Heart right ventricle (tissue), 16 donors: ENCODE results near the gene C11orf86. TPM values are rescaled to one million over a fixed set of nuclear protein-coding genes. Genes with fewer than 3 reads are reported as not detected.
"Not testable (repeated sequence)": the region's sequence is repeated elsewhere in the genome, so short reads cannot be mapped to it uniquely, and the experiment has no call there.

Source experiments
- ATAC-seq, 8 donors: fragments of 200-7000 bp; cut with Tn5 transposase; one replicate each; pipeline ENCODE4 v1.9.1; 2020; ENCODE audit warnings: mild to moderate bottlenecking in 8 of 8, moderate library complexity in 8 of 8, moderate number of reproducible peaks in 1 of 8
- DNase-seq, 2 donors: peaks; one replicate each; pipeline ENCODE4 v3.0.0-alpha.2; 2020
- H3K27ac ChIP-seq, 10 donors: fragments of 200-600 bp; sonication (generic) in 2 of 10; one replicate each; pipeline versions ENCODE4 v1.5.0 to v1.8.0; 2020 to 2022; ENCODE audit warnings: mild to moderate bottlenecking in 3 of 10
- H3K27me3 ChIP-seq, 7 donors: fragments of 200-600 bp; one replicate each; pipeline ENCODE4 v1.8.0; 2021 to 2022; ENCODE audit warnings: mild to moderate bottlenecking in 2 of 7
- H3K36me3 ChIP-seq, 9 donors: fragments of 200-600 bp; sonication (generic) in 1 of 9; one replicate each; pipeline versions ENCODE4 v1.5.0 to v1.8.0; 2020 to 2022; ENCODE audit warnings: mild to moderate bottlenecking in 2 of 9
- H3K4me1 ChIP-seq, 9 donors: fragments of 200-600 bp; sonication (generic) in 1 of 9; one replicate each; pipeline versions ENCODE4 v1.5.0 to v1.8.0; 2020 to 2022; ENCODE audit warnings: mild to moderate bottlenecking in 4 of 9
- H3K4me3 ChIP-seq, 10 donors: fragments of 200-600 bp; sonication (generic) in 2 of 10; one replicate each; pipeline versions ENCODE4 v1.5.0 to v1.8.0; 2020 to 2022; ENCODE audit warnings: mild to moderate bottlenecking in 7 of 10, moderate library complexity in 2 of 10
- H3K9me3 ChIP-seq, 11 donors: fragments of 200-600 bp in 10 of 11; sonication (generic) in 2 of 11; one replicate each; pipeline versions ENCODE4 v1.5.0 to v1.8.0; 2013 to 2022; ENCODE audit warnings: mild to moderate bottlenecking in 2 of 11, control low read depth in 1 of 11, moderate library complexity in 1 of 11
- WGBS, 2 donors: extraction: QIAGEN DNeasy Blood & Tissue Kit; methylation state at CpG; one replicate each; pipeline ENCODE4 v1.1.7; 2013; ENCODE audit warnings: inconsistent platforms in 1 of 2; 5-methylcytosine and 5-hydroxymethylcytosine counted together
- intact Hi-C, 10 donors: fragments of 100-400 bp; cut with DNase I; formaldehyde crosslinking; loops; one replicate each; pipeline versions ENCODE4 v1.11.1 to v1.14.2; 2022
- polyA plus RNA-seq, 2 donors: library from polyadenylated mRNA; stranded (reverse); fragments of 200-250 nt; gene quantifications; one replicate each; pipeline ENCODE4 v1.2.3, GENCODE V29; 2013
- total RNA-seq, 10 donors: library from RNA; stranded (reverse); fragmentation: NEBNext Ultra II Directional in 3 of 10; extraction: Animal tissue kit (Norgen Biotek cat#: 25700) in 3 of 10; gene quantifications; one replicate each; pipeline versions ENCODE4 v1.2.1 to v1.2.4, GENCODE V29; 2021 to 2023
- TF ChIP-seq, protein P1 (sequence below), 9 donors: fragments of 200-600 bp; sonication (generic) in 2 of 9; IDR thresholded peaks; one replicate each; pipeline versions ENCODE4 v1.5.0 to v1.8.0; 2021 to 2022; ENCODE audit warnings: antibody characterized with exemption in 9 of 9, mild to moderate bottlenecking in 5 of 9, moderate library complexity in 1 of 9
- donor health status: Arrhythmogenic right ventricular cardiomyopathy.
- donor health status: ischemic (EF 13 %, LVEDD 7.1; RV severe dilation, severe dysfunction).
- donor health status: healthy with polysubstance abuse.
- donor health status: DM: no; HTN: yes; CAD: no.
- donor health status: DM: no; HTN: no; CAD: no.
- donor health status: ischemic (EF 25% LVEDD 6.9; RV normal size, moderate dysfunction).
- donor health status: ischemic (EF 25% LVEDD 5.7; RV mildly dilated, moderate dysfunction).
- donor health status: healthy.
- donor health status: DM: yes; HTN: yes; CAD: no.
- donor health status: Ischemic cardiomyopathy.
- donor health status: ischemic (EF 35%, LVEDD 5.7; RV mildly dilated, moderate dysfunction).
- donor health status: nonischemic (EF 11% LVEDD 7.7; RV severe dilation, severe dysfunction).
- donor health status: DM: yes; HTN: yes; CAD: no.
- donor health status: PGD.
- donor health status: ischemic (EF 29% LVEDD 5.4; RV normal size, mild dysfunction).
- donor health status: nonischemic (EF 23%, LVEDD 6.1; RV moderate dilation, normal function).

The C11orf86 gene
- total and polyA plus RNA-seq, 12 donors, result not detected

- Histone ChIP-seq H3K27me3 (no peaks in the 10 kb centered on the region), H3K9me3 (no peaks in the 10 kb centered on the region), H3K4me1 (peaks cover 0 to 30% (median 13%) of the 10 kb centered on the region in 9 donors), H3K4me3 (no peak overlapping the region), H3K27ac (peak overlapping the region in 3 of 10 donors; percentile 25 to 77 (median 76)), H3K36me3 (no peaks in the 10 kb centered on the region)
- intact Hi-C loops, result loop anchor here in 1 of 10 donors (5.0 kb wide), 1 partner anchor 99 kb away; the partner anchor contains the start of gene LRFN4
- ATAC-seq, result no peak
- no peak for DNase-seq
- TF ChIP-seq, protein P1, sequence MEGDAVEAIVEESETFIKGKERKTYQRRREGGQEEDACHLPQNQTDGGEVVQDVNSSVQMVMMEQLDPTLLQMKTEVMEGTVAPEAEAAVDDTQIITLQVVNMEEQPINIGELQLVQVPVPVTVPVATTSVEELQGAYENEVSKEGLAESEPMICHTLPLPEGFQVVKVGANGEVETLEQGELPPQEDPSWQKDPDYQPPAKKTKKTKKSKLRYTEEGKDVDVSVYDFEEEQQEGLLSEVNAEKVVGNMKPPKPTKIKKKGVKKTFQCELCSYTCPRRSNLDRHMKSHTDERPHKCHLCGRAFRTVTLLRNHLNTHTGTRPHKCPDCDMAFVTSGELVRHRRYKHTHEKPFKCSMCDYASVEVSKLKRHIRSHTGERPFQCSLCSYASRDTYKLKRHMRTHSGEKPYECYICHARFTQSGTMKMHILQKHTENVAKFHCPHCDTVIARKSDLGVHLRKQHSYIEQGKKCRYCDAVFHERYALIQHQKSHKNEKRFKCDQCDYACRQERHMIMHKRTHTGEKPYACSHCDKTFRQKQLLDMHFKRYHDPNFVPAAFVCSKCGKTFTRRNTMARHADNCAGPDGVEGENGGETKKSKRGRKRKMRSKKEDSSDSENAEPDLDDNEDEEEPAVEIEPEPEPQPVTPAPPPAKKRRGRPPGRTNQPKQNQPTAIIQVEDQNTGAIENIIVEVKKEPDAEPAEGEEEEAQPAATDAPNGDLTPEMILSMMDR (IDR thresholded peaks at IDR 0.05), result no peak
- WGBS, 2 donors, result 78 to 79% methylated on average over 7 of the region's 7 CpGs
These were observed 18.3 kb upstream of the C11orf86 start for GRCh38 chr11:66956689-66957290.

DNA sequence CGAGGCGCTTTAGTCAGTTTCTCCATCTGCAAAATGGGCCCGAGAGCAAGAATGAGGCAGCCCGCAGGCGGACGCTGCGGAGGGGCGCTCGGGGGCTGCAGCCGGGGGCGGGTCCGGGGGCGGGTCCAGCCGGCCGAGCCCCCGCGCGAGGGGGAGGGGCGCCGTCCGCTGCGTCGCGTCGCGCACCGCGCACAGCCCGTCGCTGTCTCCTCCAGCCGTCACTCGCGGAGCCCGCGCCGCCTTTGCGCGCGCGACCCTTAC, 17.2 kb upstream of the C11orf86 start:
- Histone ChIP-seq H3K27ac (peak overlapping the region in 9 of 10 donors; percentile 68 to 90 (median 77)), H3K9me3 (no peaks in the 10 kb centered on the region), H3K4me1 (peaks cover 0 to 31% (median 13%) of the 10 kb centered on the region in 9 donors), H3K4me3 (peak overlapping the region; percentile 9 to 87 (median 64)), H3K36me3 (no peaks in the 10 kb centered on the region), H3K27me3 (no peaks in the 10 kb centered on the region)
- WGBS, 2 donors, result 0 to 1% methylated on average over 29 to 38 of the region's 40 CpGs
- intact Hi-C loops, result loop anchor here in 2 of 10 donors (2.0 to 5.0 kb wide), 2 partner anchors 101 kb away; partner anchors contain the start of gene LRFN4 (in 2 of the 2)
- peak in 7 of 8 donors; percentile 2 to 67 (median 34) for ATAC-seq
- TF ChIP-seq, protein P1 (IDR thresholded peaks at IDR 0.05), result no peak
- DNase-seq, result no peak

- Histone ChIP-seq H3K27me3 (no peaks in the 10 kb centered on the region), H3K4me1 (peaks cover 0 to 31% (median 13%) of the 10 kb centered on the region in 9 donors), H3K27ac (peak within 1 kb of the TSS in 9 of 10 donors; percentile 68 to 90 (median 77)), H3K9me3 (no peaks in the 10 kb centered on the region), H3K4me3 (peak within 1 kb of the TSS; percentile 9 to 87 (median 64)), H3K36me3 (no peaks in the 10 kb centered on the region)
- TF ChIP-seq, protein P1 (IDR thresholded peaks at IDR 0.05), result no peak
- intact Hi-C loops, result loop anchor here in 2 of 10 donors (2.0 to 5.0 kb wide), 2 partner anchors 101 to 102 kb away; partner anchors contain the start of gene LRFN4 (in 2 of the 2)
- DNase-seq, result peak; percentile 99 to 100
- peak; percentile 98 to 100 (median 99) for ATAC-seq
- 0 to 1% methylated on average over 72 to 74 of the region's 74 CpGs for WGBS, 2 donors
These were observed 16.7 kb upstream of the C11orf86 start, which contains the start of gene PC for GRCh38 chr11:66958232-66958955. Gene PC, minus strand, starts transcription at chr11:66958383. Its CDS starts 86,224 bp downstream, at chr11:66872159.

DNA sequence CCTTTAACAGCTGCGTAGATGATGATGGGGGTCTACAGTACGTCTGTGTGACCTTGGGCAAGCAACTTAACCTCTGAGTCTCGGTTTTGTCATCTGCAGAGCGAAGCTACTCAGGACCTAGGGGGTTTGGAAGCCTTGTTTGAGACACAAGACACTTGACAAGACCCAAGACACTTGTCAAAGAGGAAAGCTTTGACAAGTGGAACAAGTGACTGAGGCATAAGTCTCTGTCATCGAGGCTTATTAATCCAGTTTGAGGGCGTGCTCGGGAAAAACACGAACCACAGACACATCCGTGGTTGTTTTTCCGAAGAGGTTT, 16.2 kb upstream of the C11orf86 start:
- no peaks in the 10 kb centered on the region for H3K27me3 ChIP-seq
- WGBS, 2 donors, result 30 to 33% methylated on average over 10 of the region's 10 CpGs
- ATAC-seq, result no peak
- H3K27ac ChIP-seq, result peak overlapping the region in 9 of 10 donors; percentile 41 to 87 (median 68)
- intact Hi-C loops, result loop anchor here in 2 of 10 donors (2.0 to 5.0 kb wide), 2 partner anchors 102 kb away; partner anchors contain the start of gene LRFN4 (in 2 of the 2)
- H3K36me3 ChIP-seq, result no peaks in the 10 kb centered on the region
- H3K9me3 ChIP-seq, result no peaks in the 10 kb centered on the region
- peaks cover 0 to 31% (median 13%) of the 10 kb centered on the region in 9 donors for H3K4me1 ChIP-seq
- no peak for DNase-seq
- TF ChIP-seq, protein P1 (IDR thresholded peaks at IDR 0.05), result no peak
- H3K4me3 ChIP-seq, result peak overlapping the region in 8 of 10 donors; percentile 4 to 87 (median 66)

DNA sequence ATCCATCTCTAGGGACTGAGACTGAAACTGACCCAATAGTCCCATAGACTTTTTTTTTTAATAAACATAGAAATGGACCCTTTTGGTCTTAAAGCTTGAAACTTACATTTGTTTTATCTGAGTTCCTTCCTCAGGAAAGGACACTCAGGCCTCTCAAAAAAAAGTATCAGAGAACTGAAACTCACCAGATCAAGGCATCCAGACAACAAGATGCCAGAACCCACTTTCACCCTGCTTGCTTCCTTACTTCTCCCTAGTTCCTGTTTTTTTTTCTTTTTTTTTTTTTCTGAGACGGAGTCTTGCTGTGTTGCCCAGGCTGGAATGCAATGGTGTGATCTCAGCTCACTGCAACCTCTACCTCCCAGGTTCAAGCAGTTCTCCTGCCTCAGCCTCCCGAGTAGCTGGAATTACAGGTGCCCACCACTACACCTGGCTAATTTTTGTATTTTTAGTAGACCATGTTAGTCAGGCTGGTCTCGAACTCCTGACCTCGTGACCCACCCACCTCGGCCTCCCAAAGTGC, 13.4 kb upstream of the C11orf86 start:
- H3K27ac ChIP-seq, H3K4me3 ChIP-seq, H3K27me3 ChIP-seq, intact Hi-C loops, DNase-seq, H3K36me3 ChIP-seq, H3K9me3 ChIP-seq, ATAC-seq: not testable (repeated sequence)
- 87% methylated on average over 5 of the region's 5 CpGs for WGBS, 2 donors
- peaks cover 0 to 22% (median 13%) of the 10 kb centered on the region in 9 donors for H3K4me1 ChIP-seq
